ENCODE results near the gene MEGF11. TPM values are rescaled to one million over a fixed set of nuclear protein-coding genes. Genes with fewer than 3 reads are reported as not detected.

MEGF11 gene
- polyA plus RNA-seq, 1 of the 3 experiments (the other 2 are of a cell fraction) = not detected

- CTCF ChIA-PET = interaction anchor here (0.9 to 2.3 kb wide), 5 partner anchors 8 to 270 kb away, joined by 3 to 7 read pairs (median 3); no protein-coding TSS in a partner anchor
These were observed 67.3 kb downstream of the MEGF11 start for GRCh38 chr15:66186049-66186825.

GRCh38 chr15:66184936-66185790 is 68.4 kb downstream of the MEGF11 start:
- Histone ChIP-seq H3F3A (replicated peaks; ENCODE audit: insufficient read depth) (no peaks in the 10 kb centered on the region), H3K4me2 (no peak overlapping the region), H3K27ac (ENCODE audit: low read depth in 2 of 2, low read length in 1 of 2) (no peak overlapping the region), H3K27me3 (ENCODE audit: insufficient read depth) (peaks cover 16% of the 10 kb centered on the region), H2AFZ (ENCODE audit: low read depth) (no peak overlapping the region), H3K79me2 (ENCODE audit: insufficient read depth) (no peaks in the 10 kb centered on the region), H3K9me3 (no peaks in the 10 kb centered on the region), H3K4me3 (ENCODE audit: low read depth in 2 of 2, low read length in 1 of 2) (no peak overlapping the region), H3K9ac (no peak overlapping the region), H3K4me1 (ENCODE audit: control insufficient read depth in 1 of 2, insufficient read depth in 2 of 2, low read depth in 1 of 2, low read length in 1 of 2) (peaks cover 0 to 34% of the 10 kb centered on the region in 2 experiments; a peak in 1 of 4 replicates), H3K36me3 (replicated peaks in 1 of 2; ENCODE audit: control insufficient read depth in 1 of 2, insufficient read depth in 2 of 2, low read length in 1 of 2) (no peaks in the 10 kb centered on the region), H3K9me2 (no peaks in the 10 kb centered on the region), H4K20me1 (ENCODE audit: insufficient read depth) (no peaks in the 10 kb centered on the region)
- CTCF ChIA-PET = interaction anchor here (1.0 kb wide), 1 partner anchor 269 kb away, joined by 4 read pairs; no protein-coding TSS in a partner anchor
- no peak for DNase-seq
- TF ChIP-seq USF1 (IDR thresholded peaks at IDR 0.05; ENCODE audit: borderline replicate concordance, low read depth) (no peak), ZBTB33 (IDR thresholded peaks at IDR 0.05; ENCODE audit: borderline replicate concordance, low read depth) (no peak), MAX (IDR thresholded peaks at IDR 0.05; ENCODE audit: low read depth) (no peak), RXRA (IDR thresholded peaks at IDR 0.05; ENCODE audit: borderline replicate concordance, low read depth) (no peak), USF2 (IDR thresholded peaks at IDR 0.05; ENCODE audit: borderline replicate concordance, low read depth, low read length) (no peak), RAD21 (IDR thresholded peaks at IDR 0.05; ENCODE audit: low read length) (no peak), MEF2A (IDR thresholded peaks at IDR 0.05; ENCODE audit: borderline replicate concordance, low read depth) (no peak), SIN3A (IDR thresholded peaks at IDR 0.05; ENCODE audit: borderline replicate concordance, low read depth, low read length) (no peak), NRF1 (IDR thresholded peaks at IDR 0.05; ENCODE audit: low read depth, low read length) (no peak), SMC3 (IDR thresholded peaks at IDR 0.05; ENCODE audit: low read depth, low read length) (no peak), JUND (IDR thresholded peaks at IDR 0.05) (no peak)
- POLR2A ChIA-PET = no interaction called here
- 42% methylated on average over 7 of the region's 8 CpGs for WGBS (ENCODE audit: low lambda C conversion rate)

More at GRCh38 chr15:66186049-66186825, 67.3 kb downstream of the MEGF11 start:
- WGBS (ENCODE audit: low lambda C conversion rate) = 47% methylated on average over 7 of the region's 7 CpGs
- H4K20me1 ChIP-seq (ENCODE audit: insufficient read depth) = no peaks in the 10 kb centered on the region
- H3K9ac ChIP-seq = no peak overlapping the region
- POLR2A ChIA-PET = no interaction called here
- no peak overlapping the region for H2AFZ ChIP-seq (ENCODE audit: low read depth)
- H3K9me2 ChIP-seq = no peaks in the 10 kb centered on the region
- H3K9me3 ChIP-seq = no peaks in the 10 kb centered on the region
- H3K27me3 ChIP-seq (ENCODE audit: insufficient read depth) = peaks cover 9% of the 10 kb centered on the region; the same call in 1 of the 2 replicates
- no peaks in the 10 kb centered on the region for H3K36me3 ChIP-seq (replicated peaks in 1 of 2; ENCODE audit: control insufficient read depth in 1 of 2, insufficient read depth in 2 of 2, low read length in 1 of 2)
- no peak for DNase-seq
- no peaks in the 10 kb centered on the region for H3K79me2 ChIP-seq (ENCODE audit: insufficient read depth)
- no peak overlapping the region for H3K4me3 ChIP-seq (ENCODE audit: low read depth in 2 of 2, low read length in 1 of 2)
- peaks cover 0 to 27% of the 10 kb centered on the region in 2 experiments; a peak in 1 of 4 replicates for H3K4me1 ChIP-seq (ENCODE audit: control insufficient read depth in 1 of 2, insufficient read depth in 2 of 2, low read depth in 1 of 2, low read length in 1 of 2)
- no peak overlapping the region for H3K4me2 ChIP-seq
- TF ChIP-seq USF2 (IDR thresholded peaks at IDR 0.05; ENCODE audit: borderline replicate concordance, low read depth, low read length) = no peak
- TF ChIP-seq TCF12 (IDR thresholded peaks at IDR 0.05) = no peak
- TF ChIP-seq MXI1 (IDR thresholded peaks at IDR 0.05; ENCODE audit: low read depth, low read length) = no peak
- TF ChIP-seq EP300 (IDR thresholded peaks at IDR 0.05; ENCODE audit: borderline replicate concordance in 1 of 2, low read depth in 1 of 2, low read length in 1 of 2) = no peak
- TF ChIP-seq POLR2AphosphoS5 (IDR thresholded peaks at IDR 0.05; ENCODE audit: low read depth, low read length) = no peak
- TF ChIP-seq TEAD4 (IDR thresholded peaks at IDR 0.05; ENCODE audit: borderline replicate concordance, insufficient read depth) = no peak
- no peaks in the 10 kb centered on the region for H3F3A ChIP-seq (replicated peaks; ENCODE audit: insufficient read depth)
- H3K27ac ChIP-seq (ENCODE audit: low read depth in 2 of 2, low read length in 1 of 2) = no peak overlapping the region
